GM21825 (cell line): ENCODE results near the gene GCH1.
"Not testable (repeated sequence)": the region's sequence is repeated elsewhere in the genome, so short reads cannot be mapped to it uniquely, and the experiment has no call there.

ENCODE experiments used
- ATAC-seq: cut with Tn5 transposase; IDR thresholded peaks from one replicate; pipeline ENCODE4 v1.9.1; 2021; ENCODE audit warnings: mild to moderate bottlenecking, moderate library complexity; ENCODE audit not compliant: unreplicated experiment

Gene GCH1

GRCh38 chr14:54902521-54903420, at the start of gene GCH1:
Gene GCH1, minus strand, starts transcription at chr14:54902826. Its CDS starts 163 bp downstream, at chr14:54902663.
- peak; percentile 84 for ATAC-seq

GRCh38 chr14:54947230-54947629, 44.6 kb upstream of the GCH1 start:
- no peak for ATAC-seq

GRCh38 chr14:54946500-54946899, 43.9 kb upstream of the GCH1 start:
- no peak for ATAC-seq

GRCh38 chr14:54944737-54945391, 42.2 kb upstream of the GCH1 start:
- no peak for ATAC-seq

- no peak for ATAC-seq
These were observed 40.3 kb upstream of the GCH1 start for GRCh38 chr14:54942913-54943312.

- ATAC-seq, result no peak
These were observed 34.2 kb upstream of the GCH1 start for GRCh38 chr14:54936816-54937215.

GRCh38 chr14:54935958-54936357, 33.3 kb upstream of the GCH1 start:
- no peak for ATAC-seq

GRCh38 chr14:54935100-54935499, 32.5 kb upstream of the GCH1 start:
- no peak for ATAC-seq

- no peak for ATAC-seq
These were observed 30.4 kb upstream of the GCH1 start for GRCh38 chr14:54933006-54933405.

GRCh38 chr14:54931598-54932340, 29.1 kb upstream of the GCH1 start:
- ATAC-seq, result no peak

GRCh38 chr14:54931101-54931500, 28.5 kb upstream of the GCH1 start:
- no peak for ATAC-seq

GRCh38 chr14:54929556-54929955, 26.9 kb upstream of the GCH1 start:
- no peak for ATAC-seq

- no peak for ATAC-seq
These were observed 25.6 kb upstream of the GCH1 start for GRCh38 chr14:54928216-54928615.

GRCh38 chr14:54927551-54927950, 24.9 kb upstream of the GCH1 start:
- ATAC-seq, result no peak

GRCh38 chr14:54926570-54926969, 23.9 kb upstream of the GCH1 start:
- ATAC-seq, result not testable (repeated sequence)

- no peak for ATAC-seq
These were observed 20.0 kb upstream of the GCH1 start for GRCh38 chr14:54922598-54922997.

GRCh38 chr14:54920052-54920451, 17.4 kb upstream of the GCH1 start:
- ATAC-seq, result no peak

GRCh38 chr14:54919330-54919729, 16.7 kb upstream of the GCH1 start:
- ATAC-seq, result no peak

GRCh38 chr14:54918427-54918826, 15.8 kb upstream of the GCH1 start:
- ATAC-seq, result no peak

GRCh38 chr14:54916101-54916500, 13.5 kb upstream of the GCH1 start:
- ATAC-seq, result no peak

- no peak for ATAC-seq
These were observed 7.4 kb upstream of the GCH1 start for GRCh38 chr14:54909817-54910558.
